Cardiac muscle cell (in vitro differentiated cells and primary cell): ENCODE data around the gene CAVIN3. TPM values are rescaled to one million over a fixed set of nuclear protein-coding genes. Genes with fewer than 3 reads are reported as not detected.
A peak's percentile ranks its signal among the peaks of the same experiment; 100 is the strongest.

Experiments
- DNase-seq, 2 donors: peaks; one replicate each; pipeline versions ENCODE4 v3.0.0 to v3.0.0-alpha.2; 2010 to 2017; ENCODE audit warnings: low read depth in 1 of 2, low spot score in 1 of 2
- H3K27ac ChIP-seq: fragments of 200-600 bp; sonication (generic); 2 replicates; pipeline ENCODE4 v1.5.1; 2016
- H3K27me3 ChIP-seq: fragments of 200-600 bp; sonication (generic); 2 replicates; pipeline ENCODE4 v1.6.0; 2016; ENCODE audit warnings: control low read depth
- H3K36me3 ChIP-seq: fragments of 200-600 bp; sonication (generic); 2 replicates; pipeline ENCODE4 v1.5.1; 2016; ENCODE audit warnings: control low read depth
- H3K4me1 ChIP-seq: fragments of 200-600 bp; sonication (generic); 2 replicates; pipeline ENCODE4 v1.8.1; 2017; ENCODE audit warnings: low read depth, mild to moderate bottlenecking, mixed run types
- H3K4me3 ChIP-seq: fragments of 200-600 bp; sonication (generic); 2 replicates; pipeline ENCODE4 v1.5.1; 2016; ENCODE audit warnings: mild to moderate bottlenecking
- H3K9me3 ChIP-seq: fragments of 200-600 bp; sonication (generic); 2 replicates; pipeline ENCODE4 v1.5.1; 2017; ENCODE audit warnings: low read depth, mild to moderate bottlenecking, control low read depth
- CTCF ChIP-seq: IDR thresholded peaks from 2 replicates; pipeline ENCODE4 v1.5.1; 2012; ENCODE audit warnings: low read depth, mild to moderate bottlenecking, low read length
- polyA plus RNA-seq: library from polyadenylated mRNA; unstranded; fragments of >200 nt; fragmentation: Nextera tagmentation; extraction: Ambion mirVana; gene quantifications from 2 replicates; pipeline ENCODE4 v1.2.1, GENCODE V29; 2016
- total RNA-seq: library from RNA; depleted of rRNA; stranded (reverse); fragments of >200 nt; gene quantifications from 2 replicates; pipeline ENCODE4 v1.2.3, GENCODE V29; 2016

The CAVIN3 gene
- total and polyA plus RNA-seq, 2 experiments from 2014 or later = 54.5 to 76.1 TPM

DNA sequence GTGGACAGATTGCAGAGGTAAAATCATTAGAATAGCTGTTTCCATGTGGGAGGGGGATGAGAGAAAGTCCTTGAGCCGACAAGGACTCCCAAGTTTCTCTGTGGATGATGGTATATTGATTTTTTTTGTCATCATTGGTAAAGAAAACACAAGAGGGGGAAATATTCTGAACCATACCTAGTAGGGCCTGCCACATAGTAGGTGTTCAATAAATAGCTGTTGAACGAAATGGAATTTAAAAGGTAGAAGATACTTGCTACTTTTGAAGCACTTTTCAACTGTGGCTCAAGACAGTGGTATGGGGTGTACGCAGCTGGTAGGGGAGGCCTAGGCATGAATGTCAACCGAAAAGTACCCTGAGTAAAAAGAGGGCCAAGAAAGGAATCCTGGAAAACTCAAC is 2.1 kb downstream of the CAVIN3 start:
- peaks cover 24% of the 10 kb centered on the region for H3K4me1 ChIP-seq
- H3K4me3 ChIP-seq = no peak overlapping the region
- no peaks in the 10 kb centered on the region for H3K9me3 ChIP-seq
- H3K27me3 ChIP-seq = no peaks in the 10 kb centered on the region
- H3K27ac ChIP-seq = peak overlapping the region; percentile 99
- TF ChIP-seq CTCF = no peak
- no peak for DNase-seq
- H3K36me3 ChIP-seq = no peaks in the 10 kb centered on the region

- Histone ChIP-seq H3K4me3 (no peak overlapping the region), H3K36me3 (no peaks in the 10 kb centered on the region), H3K27me3 (no peaks in the 10 kb centered on the region), H3K27ac (no peak overlapping the region), H3K9me3 (no peaks in the 10 kb centered on the region), H3K4me1 (peaks cover 19% of the 10 kb centered on the region)
- peak; percentile 97 for TF ChIP-seq CTCF
- DNase-seq = peak; percentile 76 to 80
Observed at GRCh38 chr11:6315811-6316425, 4.4 kb downstream of the CAVIN3 start.

- DNase-seq = no peak
- Histone ChIP-seq H3K36me3 (no peaks in the 10 kb centered on the region), H3K27ac (no peak overlapping the region), H3K4me1 (no peaks in the 10 kb centered on the region), H3K4me3 (no peak overlapping the region), H3K9me3 (no peaks in the 10 kb centered on the region), H3K27me3 (no peaks in the 10 kb centered on the region)
- no peak for TF ChIP-seq CTCF
Observed at GRCh38 chr11:6312106-6312505, 8.2 kb downstream of the CAVIN3 start.

DNA sequence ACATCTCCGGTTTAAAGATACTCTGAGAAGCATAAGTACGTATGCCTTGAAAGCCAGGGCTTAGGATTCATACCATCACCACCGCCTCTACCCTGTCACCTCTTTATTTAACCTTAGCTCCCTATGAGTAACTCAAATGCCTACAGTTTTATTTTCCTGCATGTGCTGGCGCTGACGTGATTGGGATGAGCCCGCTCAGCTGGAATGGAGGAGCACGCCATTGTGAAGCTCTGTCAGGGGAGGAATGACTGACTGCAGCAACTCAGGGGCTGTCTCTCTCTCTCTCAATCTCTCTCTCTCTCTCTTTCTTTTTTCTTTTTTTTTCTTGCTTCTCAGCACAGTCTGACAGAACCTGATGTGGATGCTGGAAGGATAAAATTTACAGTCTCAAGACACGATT is 12.4 kb downstream of the CAVIN3 start:
- no peak for TF ChIP-seq CTCF
- no peak overlapping the region for H3K27ac ChIP-seq
- no peaks in the 10 kb centered on the region for H3K36me3 ChIP-seq
- H3K4me3 ChIP-seq = no peak overlapping the region
- no peak for DNase-seq
- no peaks in the 10 kb centered on the region for H3K9me3 ChIP-seq
- no peaks in the 10 kb centered on the region for H3K27me3 ChIP-seq
- peaks cover 8% of the 10 kb centered on the region for H3K4me1 ChIP-seq

- no peak for TF ChIP-seq CTCF
- no peak for DNase-seq
- H3K27ac ChIP-seq = no peak overlapping the region
- no peaks in the 10 kb centered on the region for H3K36me3 ChIP-seq
- H3K4me1 ChIP-seq = peaks cover 8% of the 10 kb centered on the region
- H3K27me3 ChIP-seq = no peaks in the 10 kb centered on the region
- H3K9me3 ChIP-seq = no peaks in the 10 kb centered on the region
- no peak overlapping the region for H3K4me3 ChIP-seq
Observed at GRCh38 chr11:6305297-6305696, 15.0 kb downstream of the CAVIN3 start.
